AG08396 (cell line): ENCODE results near the gene ACVR2B.

Source experiments
- DNase-seq: peaks from one replicate; pipeline ENCODE4 v3.0.0; 2012; ENCODE audit warnings: low spot score, mixed read lengths

Gene ACVR2B

GRCh38 chr3:38488949-38489348 lies 35.3 kb downstream of the ACVR2B start:
- no peak for DNase-seq

DNA sequence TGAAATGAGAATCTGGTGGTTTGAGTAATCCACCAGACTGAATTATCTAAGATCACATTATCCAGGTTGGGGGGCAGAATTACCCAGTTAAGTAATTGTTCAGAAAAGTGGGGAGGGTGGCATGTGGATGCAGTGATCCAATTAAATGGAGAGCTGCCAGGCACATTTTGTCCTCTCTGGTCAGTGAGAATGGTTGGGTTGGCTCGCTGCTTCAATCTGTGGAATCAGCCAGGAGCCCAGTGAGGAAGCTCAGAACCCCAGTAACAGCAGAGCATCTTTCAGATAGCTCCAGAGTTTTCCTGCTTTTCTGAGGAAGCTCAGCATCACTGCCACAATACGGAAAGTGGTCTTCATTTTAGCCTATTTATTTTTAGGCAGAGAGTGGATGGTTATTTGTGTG lies 36.1 kb downstream of the ACVR2B start:
- DNase-seq, result no peak

- no peak for DNase-seq
These were observed 36.8 kb downstream of the ACVR2B start for GRCh38 chr3:38490281-38491030.

DNA sequence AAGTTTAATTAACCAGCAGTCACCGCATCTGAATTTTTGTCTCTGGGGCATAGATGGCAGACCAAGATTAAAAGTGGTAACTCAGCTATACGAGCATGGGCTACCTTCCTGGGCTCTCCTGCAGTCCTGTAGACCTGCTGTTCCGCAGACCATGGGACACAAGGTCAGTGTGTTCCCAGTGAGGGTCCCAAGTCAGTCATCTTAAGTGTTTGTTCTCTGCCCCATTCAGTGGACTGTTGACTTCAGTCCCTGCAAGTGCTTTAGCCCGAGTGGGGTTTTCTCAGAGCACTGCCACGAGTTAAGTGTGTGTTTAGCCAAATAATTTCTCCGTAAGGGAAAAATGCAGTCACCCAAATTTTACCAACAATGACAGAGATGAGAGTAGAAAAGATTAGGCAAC lies 37.5 kb downstream of the ACVR2B start:
- no peak for DNase-seq

GRCh38 chr3:38493031-38493430 lies 39.3 kb downstream of the ACVR2B start:
- DNase-seq, result peak; percentile 62

- DNase-seq, result peak; percentile 99
These were observed 42.6 kb downstream of the ACVR2B start, which contains the start of gene EXOG for GRCh38 chr3:38496131-38496910. Gene EXOG (plus strand): TSS chr3:38496340. CDS start chr3:38496368, 28 bp downstream.

GRCh38 chr3:38497031-38497430 lies 43.3 kb downstream of the ACVR2B start:
- no peak for DNase-seq

GRCh38 chr3:38500688-38501417 lies 47.2 kb downstream of the ACVR2B start:
- DNase-seq, result peak; percentile 31

- no peak for DNase-seq
These were observed 53.4 kb downstream of the ACVR2B start for GRCh38 chr3:38507120-38507519.

DNA sequence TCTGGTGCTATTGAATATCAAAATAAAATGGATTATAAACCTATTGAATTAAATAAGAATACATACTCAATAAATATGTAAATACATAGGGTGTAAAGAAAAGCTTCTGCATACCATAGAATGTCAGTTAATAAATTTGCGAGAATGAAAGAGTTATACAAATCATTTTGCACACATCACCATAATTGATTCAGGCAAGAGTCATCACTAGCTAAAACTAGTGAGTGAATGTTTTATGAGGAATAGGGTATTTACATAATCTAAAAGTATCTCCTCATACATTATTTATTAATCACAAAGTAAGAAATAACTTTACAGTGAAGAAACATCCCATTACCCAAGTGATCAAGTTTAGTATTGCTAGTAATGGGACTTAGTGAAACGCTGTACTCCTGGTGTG lies 56.0 kb downstream of the ACVR2B start:
- no peak for DNase-seq

GRCh38 chr3:38510631-38511030 lies 56.9 kb downstream of the ACVR2B start:
- DNase-seq, result no peak

DNA sequence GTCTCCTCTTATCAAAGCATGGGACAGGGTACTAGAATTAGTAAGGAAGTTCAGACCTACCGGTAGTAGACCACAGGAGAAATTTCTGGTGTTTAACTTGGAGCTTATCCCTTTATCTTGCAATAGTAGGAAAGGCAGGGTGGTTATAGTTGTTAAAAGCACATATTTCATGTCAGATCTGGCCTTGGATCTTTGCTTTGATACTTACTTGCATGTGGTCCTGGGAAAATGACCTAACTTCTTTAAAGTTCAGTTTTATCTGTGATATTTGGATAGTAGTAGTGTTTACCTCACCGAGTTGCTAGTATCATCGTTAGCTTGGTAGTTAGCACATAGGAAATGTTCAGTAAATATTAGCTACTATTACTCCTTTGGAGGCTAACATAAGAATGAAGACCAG lies 57.9 kb downstream of the ACVR2B start:
- DNase-seq, result no peak

GRCh38 chr3:38515367-38515766 lies 61.7 kb downstream of the ACVR2B start:
- DNase-seq, result no peak

GRCh38 chr3:38516669-38517068 lies 63.0 kb downstream of the ACVR2B start:
- no peak for DNase-seq

DNA sequence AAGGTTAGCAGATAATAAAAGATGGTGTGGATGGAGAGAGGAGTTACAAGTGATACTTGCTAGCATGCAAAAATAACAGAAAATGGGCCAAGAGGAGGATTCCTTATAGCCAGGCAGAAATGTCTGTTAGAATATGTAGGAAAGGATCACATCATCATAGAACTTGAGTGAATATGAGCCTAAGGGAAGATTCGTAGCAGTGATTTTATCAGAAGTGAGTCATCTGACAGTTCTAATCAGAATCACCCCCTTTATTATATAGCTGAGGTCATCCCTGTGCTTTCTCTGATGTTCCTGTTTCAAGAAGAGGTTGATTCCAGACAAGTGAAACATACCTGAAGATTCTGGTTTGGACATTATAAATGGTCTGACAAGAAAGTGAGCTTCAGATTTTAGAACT lies 65.3 kb downstream of the ACVR2B start:
- no peak for DNase-seq

DNA sequence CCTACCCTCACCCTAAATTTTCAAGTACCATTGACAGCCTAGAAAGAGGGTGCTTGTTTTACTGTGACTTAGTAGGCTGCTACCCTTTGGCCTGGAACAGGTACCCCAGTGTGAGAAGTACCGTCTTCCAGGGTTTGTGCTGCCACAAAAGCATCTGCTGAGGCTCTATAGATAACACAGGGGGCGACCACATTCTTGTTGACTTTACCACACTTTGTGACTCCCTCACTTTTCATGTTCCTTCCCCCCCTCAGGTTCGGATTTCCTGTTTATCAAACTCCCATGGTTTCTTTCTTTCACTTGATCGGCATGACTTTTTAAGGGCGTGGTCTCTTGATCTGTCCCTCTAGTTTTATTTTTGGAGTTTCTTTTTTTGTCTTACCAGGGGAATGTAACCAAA lies 66.0 kb downstream of the ACVR2B start:
- DNase-seq, result no peak

DNA sequence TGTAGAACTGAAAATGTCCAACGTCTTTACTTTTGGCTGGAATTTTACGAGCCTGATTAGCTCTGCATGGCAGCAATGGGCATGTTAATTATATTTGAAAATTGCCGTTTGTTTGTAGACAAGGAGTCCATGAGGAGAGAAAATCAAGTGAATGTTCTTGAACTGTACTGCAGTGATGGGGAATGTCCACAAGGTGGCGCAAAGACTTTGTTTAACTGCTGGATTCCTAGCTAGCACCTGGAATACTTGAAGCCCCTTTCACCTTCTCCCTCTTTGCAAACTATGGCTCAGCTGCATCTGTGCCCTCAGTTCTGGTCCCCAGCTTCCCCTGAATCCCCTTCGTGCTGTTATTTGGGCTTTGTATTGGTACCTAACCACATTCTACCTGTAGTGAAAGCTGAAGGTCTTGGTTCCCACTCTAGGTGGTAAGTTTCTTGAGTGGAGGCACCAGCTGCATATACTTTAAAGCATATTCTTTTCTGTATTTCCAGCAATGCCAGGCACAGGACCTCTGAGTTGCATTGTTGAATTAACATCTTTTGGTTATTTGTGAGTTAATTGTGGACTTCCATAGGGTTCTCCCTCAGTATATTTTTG lies 67.8 kb downstream of the ACVR2B start:
- DNase-seq, result peak; percentile 63

GRCh38 chr3:38522002-38522401 lies 68.3 kb downstream of the ACVR2B start:
- no peak for DNase-seq

GRCh38 chr3:38524141-38524739 lies 70.5 kb downstream of the ACVR2B start:
- no peak for DNase-seq

DNA sequence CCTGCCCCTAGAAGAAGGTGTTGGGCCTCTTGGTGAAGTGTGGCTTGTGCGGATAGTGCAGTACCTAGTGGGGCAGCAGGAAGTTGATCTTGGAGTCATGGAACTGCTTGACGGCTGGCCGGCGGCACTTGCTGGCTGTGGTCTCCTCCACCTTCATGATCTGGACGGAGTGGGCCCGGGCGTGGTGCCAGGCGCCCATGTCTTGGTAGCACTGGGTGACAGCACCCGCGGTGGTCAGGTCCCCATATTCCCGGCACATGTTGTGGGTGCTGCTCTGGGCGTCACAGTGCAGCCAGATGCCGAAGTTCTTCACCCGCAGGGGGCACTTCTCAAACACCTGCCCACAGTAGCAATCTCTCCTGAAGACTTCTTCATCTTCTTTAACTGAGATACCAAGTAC lies 73.1 kb downstream of the ACVR2B start:
- DNase-seq, result no peak

DNA sequence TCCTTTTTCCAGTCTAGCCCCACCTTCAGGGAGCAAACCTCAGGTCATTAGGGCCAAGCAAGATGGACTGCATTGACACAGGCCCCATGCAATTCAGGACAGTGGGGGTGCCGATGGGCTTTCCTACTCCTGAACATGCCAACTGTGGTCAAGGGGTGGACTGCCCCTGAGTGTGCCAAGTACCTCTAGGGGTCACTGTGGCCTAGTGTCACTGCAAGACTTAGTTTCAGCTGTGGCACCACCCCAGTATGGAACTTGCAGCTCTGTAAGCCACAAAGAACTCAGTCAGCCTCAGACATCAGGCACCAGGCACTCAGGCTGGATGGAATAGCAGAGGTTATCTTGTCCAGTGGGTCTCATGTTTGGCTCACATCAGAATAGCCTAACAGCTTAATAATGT lies 74.8 kb downstream of the ACVR2B start:
- DNase-seq, result no peak

GRCh38 chr3:38532529-38532928 lies 78.8 kb downstream of the ACVR2B start:
- no peak for DNase-seq
